Endothelial cell of umbilical vein (primary cell): ENCODE results near the gene JMJD7. TPM values are rescaled to one million over a fixed set of nuclear protein-coding genes. Genes with fewer than 3 reads are reported as not detected.

Experiments
- BruUV-seq: library from RNA; stranded (reverse); fragments of 400-500 nt; replicated peaks from 2 replicates; lab custom pipeline; 2021; lab: Mats Ljungman, UMichigan
- CTCF ChIA-PET: fragments of 300-600, 350-600 bp; sonication (Branson Sonifier 250); formaldehyde crosslinking; loops from one replicate; lab custom pipeline; 2021; ENCODE audit warnings: antibody characterized with exemption, inconsistent platforms; lab: Charles Lee
- POLR2A ChIA-PET: fragments of 300-600, 350-600 bp; sonication (Branson Sonifier 250); formaldehyde crosslinking; loops from one replicate; lab custom pipeline; 2021; ENCODE audit warnings: antibody characterized with exemption, inconsistent platforms; lab: Charles Lee
- DNase-seq: peaks from one replicate; pipeline ENCODE4 v3.0.0-alpha.2; 2011; ENCODE audit warnings: low read depth, low spot score
- FAIRE-seq: peaks from 2 replicates; lab custom pipeline; 2011; peaks lifted over from hg19 to GRCh38; lab: Jason Lieb, UNC
- H2AFZ ChIP-seq: 2 replicates; pipeline ENCODE4 v1.6.0; 2012; ENCODE audit warnings: low read depth, low read length, control low read depth, inconsistent platforms
- H3K27ac ChIP-seq: 2 replicates; pipeline ENCODE4 v1.5.1; 2011; ENCODE audit warnings: low read depth, mild to moderate bottlenecking, control low read depth, low read length, moderate library complexity; ENCODE audit not compliant: insufficient read depth
- H3K27me3 ChIP-seq, 2 experiments: 2 replicates each; pipeline versions ENCODE4 v1.6.0 to v1.6.1; 2011; ENCODE audit warnings: low read length in 2 of 2, mixed read lengths in 1 of 2; ENCODE audit not compliant: control insufficient read depth in 2 of 2, insufficient read depth in 2 of 2
- H3K36me3 ChIP-seq, 2 experiments: 2 replicates in 1 of 2; 3 replicates in 1 of 2; pipeline ENCODE4 v1.5.1; 2011; ENCODE audit warnings: low read length in 2 of 2, mild to moderate bottlenecking in 1 of 2, moderate library complexity in 1 of 2; ENCODE audit not compliant: control insufficient read depth in 2 of 2, insufficient read depth in 2 of 2; ENCODE audit errors: extremely low read depth in 1 of 2
- H3K4me1 ChIP-seq: 3 replicates; pipeline ENCODE4 v1.5.1; 2011; ENCODE audit warnings: mild to moderate bottlenecking, low read length; ENCODE audit not compliant: control insufficient read depth, insufficient read depth; ENCODE audit errors: extremely low read depth
- H3K4me2 ChIP-seq: 2 replicates; pipeline ENCODE4 v1.6.1; 2011; ENCODE audit warnings: low read length, control low read depth, mixed read lengths; ENCODE audit not compliant: insufficient read depth
- H3K4me3 ChIP-seq, 3 experiments: fragments of 200-600 bp in 1 of 3; sonication (generic), shearing (Covaris generic) in 1 of 3; replicated peaks in 1 of 3; 2 replicates each; pipeline ENCODE4 v1.5.1; 2011 to 2016; ENCODE audit warnings: control low read depth in 3 of 3, low read length in 3 of 3, mild to moderate bottlenecking in 2 of 3, inconsistent platforms in 1 of 3, low read depth in 1 of 3, moderate library complexity in 1 of 3; ENCODE audit not compliant: insufficient read depth in 1 of 3
- H3K79me2 ChIP-seq: 2 replicates; pipeline ENCODE4 v1.6.0; 2012; ENCODE audit warnings: low read length, inconsistent platforms; ENCODE audit not compliant: control insufficient read depth, insufficient read depth
- H3K9ac ChIP-seq: replicated peaks from 2 replicates; pipeline ENCODE3; 2011; ENCODE audit warnings: low read length, control low read depth; ENCODE audit not compliant: insufficient read depth; ENCODE audit errors: extremely low read depth
- H3K9me1 ChIP-seq: replicated peaks from 3 replicates; pipeline ENCODE4 v1.6.0; 2011; ENCODE audit warnings: mild to moderate bottlenecking, low read length; ENCODE audit not compliant: control insufficient read depth, insufficient read depth; ENCODE audit errors: extremely low read depth
- H3K9me3 ChIP-seq: replicated peaks from 2 replicates; pipeline ENCODE4 v1.5.1; 2012; ENCODE audit warnings: low read length, inconsistent platforms; ENCODE audit not compliant: control insufficient read depth, insufficient read depth
- H4K20me1 ChIP-seq: replicated peaks from 2 replicates; pipeline ENCODE3; 2011; ENCODE audit warnings: mild to moderate bottlenecking, low read length; ENCODE audit not compliant: control insufficient read depth, insufficient read depth; ENCODE audit errors: extremely low read depth
- EZH2 ChIP-seq: IDR thresholded peaks from 2 replicates; pipeline ENCODE4 v1.6.1; 2012; ENCODE audit warnings: borderline replicate concordance, low read depth, mild to moderate bottlenecking, moderate library complexity, low read length, inconsistent platforms; ENCODE audit not compliant: severe bottlenecking
- FOS ChIP-seq: IDR thresholded peaks from 2 replicates; pipeline ENCODE4 v1.6.1; 2011; ENCODE audit warnings: mild to moderate bottlenecking, low read length, moderate library complexity, borderline replicate concordance; ENCODE audit not compliant: insufficient read depth
- GATA2 ChIP-seq: IDR thresholded peaks from 2 replicates; pipeline ENCODE4 v1.7.0; 2011; ENCODE audit warnings: low read depth, mild to moderate bottlenecking, moderate library complexity, mixed read lengths, low read length; ENCODE audit not compliant: insufficient read length, insufficient read depth
- JUN ChIP-seq: IDR thresholded peaks from 2 replicates; pipeline ENCODE4 v1.6.1; 2011; ENCODE audit warnings: borderline replicate concordance, low read depth; ENCODE audit not compliant: insufficient read length, insufficient read depth
- MYC ChIP-seq: IDR thresholded peaks from one replicate; pipeline ENCODE4 v1.6.1; 2011; ENCODE audit warnings: mild to moderate bottlenecking, low read depth, low read length
- POLR2A ChIP-seq: IDR thresholded peaks from 2 replicates; pipeline ENCODE4 v1.6.1; 2012; ENCODE audit warnings: low read depth, mild to moderate bottlenecking, control low read depth, low read length
- POLR2AphosphoS5 ChIP-seq: IDR thresholded peaks from 2 replicates; pipeline ENCODE4 v1.6.1; 2012; ENCODE audit warnings: low read depth, mild to moderate bottlenecking, control low read depth, low read length, moderate library complexity; ENCODE audit not compliant: insufficient read depth
- dilution Hi-C: fragments of 300-500 bp; cut with MboI; formaldehyde crosslinking; loops from one replicate; pipeline ENCODE4 v1.15.0; 2019; ENCODE audit warnings: low sequenced_read_pairs; ENCODE audit not compliant: extremely low pct_ligation_motif_present
- intact Hi-C: fragments of 100-400 bp; cut with micrococcal nuclease; formaldehyde crosslinking; loops from one replicate; pipeline ENCODE4 v1.10.0; 2022
- polyA plus RNA-seq, 4 experiments: library from polyadenylated mRNA; depleted of rRNA in 3 of 4; stranded (reverse) in 3 of 4; unstranded in 1 of 4; fragments of >200 nt; gene quantifications; 2 replicates each; pipeline versions ENCODE4 v1.2.1 to v1.2.3, GENCODE V29; 2011 to 2012; ENCODE audit warnings: missing spikeins in 1 of 4
- total RNA-seq: library from RNA; stranded (reverse); gene quantifications from 2 replicates; pipeline ENCODE4 v1.2.3, GENCODE V29; 2021
- TF ChIP-seq, protein P1 (sequence below): IDR thresholded peaks from 2 replicates; pipeline ENCODE4 v1.6.1; 2011; ENCODE audit not compliant: insufficient read depth, insufficient read length
- TF ChIP-seq, protein P2 (sequence below), 2 donors: IDR thresholded peaks; 1 replicate in 1 of 2; 2 replicates in 1 of 2; pipeline ENCODE4 v1.5.1; 2011; ENCODE audit warnings: low read length in 2 of 2, mild to moderate bottlenecking in 2 of 2, moderate library complexity in 2 of 2, control low read depth in 1 of 2, inconsistent platforms in 1 of 2, low read depth in 1 of 2; ENCODE audit not compliant: insufficient read depth in 1 of 2; ENCODE audit errors: extremely low read depth in 1 of 2

The JMJD7 gene
- total and polyA plus RNA-seq, 2 donors (not counting 3 experiments of a cell fraction or from before 2014, with no cell fraction given) = 7.3 to 11.4 TPM

DNA sequence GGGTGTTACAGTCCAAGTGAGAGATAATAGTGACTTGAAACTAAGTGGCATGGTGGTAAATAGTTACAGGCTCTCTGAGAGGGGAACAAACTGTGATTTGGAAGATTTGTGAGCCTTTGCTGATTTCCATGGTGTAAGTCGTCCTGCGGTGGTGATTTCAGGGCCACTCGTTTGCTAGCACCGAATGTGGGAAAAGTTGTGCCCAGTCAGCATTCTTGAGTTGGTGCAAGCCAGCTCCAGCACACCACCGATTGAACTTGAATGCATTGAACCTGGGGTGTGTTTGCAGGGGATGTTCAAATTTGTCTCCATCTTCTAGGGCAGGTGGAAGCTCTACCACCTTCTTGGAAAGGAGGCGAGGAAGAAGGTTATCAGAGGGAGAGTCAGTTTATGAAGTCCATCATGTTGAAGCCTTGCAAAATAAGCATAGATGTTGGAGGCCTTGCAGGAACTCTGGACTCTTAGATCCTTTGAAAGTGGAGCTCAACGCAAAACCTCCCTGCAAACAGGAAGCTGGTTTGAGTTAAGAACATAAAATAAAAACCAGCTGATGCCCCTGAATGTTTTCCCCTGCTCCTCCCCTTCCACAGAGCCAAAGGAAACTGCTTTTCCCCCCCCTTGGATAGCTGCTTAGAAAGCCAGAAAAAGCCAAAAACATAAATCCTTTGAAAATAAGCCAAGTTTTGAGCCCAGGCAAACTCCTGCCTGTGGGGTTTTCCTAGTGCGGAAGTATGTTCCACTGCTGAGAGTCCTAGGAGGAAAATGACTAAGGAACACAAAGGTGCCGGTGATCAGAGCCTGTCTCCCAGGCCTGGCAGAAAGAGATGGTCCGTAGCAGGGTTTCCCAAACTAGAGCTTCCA lies 31.7 kb upstream of the JMJD7 start:
- intact Hi-C loops = loop anchor here (1.0 kb wide), 1 partner anchor 22 kb away; the partner anchor contains the start of gene MAPKBP1
- peak overlapping the region in 1 of 3 experiments; percentile 25 for H3K4me3 ChIP-seq
- H3K79me2 ChIP-seq = peaks cover 40% of the 10 kb centered on the region
- peaks cover 2 to 6% of the 10 kb centered on the region in 2 experiments for H3K36me3 ChIP-seq
- no peaks in the 10 kb centered on the region for H3K9me1 ChIP-seq
- DNase-seq (peak; percentile 86), FAIRE-seq (peak; percentile 93)
- peak overlapping the region; percentile 61 for H3K27ac ChIP-seq
- CTCF ChIA-PET = interaction anchor here (0.8 to 10.8 kb wide), 4 partner anchors 12 to 108 kb away, joined by 3 to 219 read pairs (median 13); partner anchors contain the start of gene MAPKBP1
- H3K9me3 ChIP-seq = no peaks in the 10 kb centered on the region
- no peaks in the 10 kb centered on the region for H4K20me1 ChIP-seq
- dilution Hi-C loops = no loop called here
- H3K4me1 ChIP-seq = peaks cover 41% of the 10 kb centered on the region
- peak overlapping the region; percentile 54 for H3K4me2 ChIP-seq
- peak overlapping the region; percentile 25 for H3K9ac ChIP-seq
- POLR2A ChIA-PET = interaction anchor here (0.7 to 1.8 kb wide), 2 partner anchors 14 to 22 kb away, joined by 3 to 7 read pairs; partner anchors contain the start of gene MAPKBP1
- no peak overlapping the region for H2AFZ ChIP-seq
- TF ChIP-seq FOS (peak; percentile 34), EZH2 (no peak)
- no TSS peak for BruUV-seq
- no peaks in the 10 kb centered on the region for H3K27me3 ChIP-seq

DNA sequence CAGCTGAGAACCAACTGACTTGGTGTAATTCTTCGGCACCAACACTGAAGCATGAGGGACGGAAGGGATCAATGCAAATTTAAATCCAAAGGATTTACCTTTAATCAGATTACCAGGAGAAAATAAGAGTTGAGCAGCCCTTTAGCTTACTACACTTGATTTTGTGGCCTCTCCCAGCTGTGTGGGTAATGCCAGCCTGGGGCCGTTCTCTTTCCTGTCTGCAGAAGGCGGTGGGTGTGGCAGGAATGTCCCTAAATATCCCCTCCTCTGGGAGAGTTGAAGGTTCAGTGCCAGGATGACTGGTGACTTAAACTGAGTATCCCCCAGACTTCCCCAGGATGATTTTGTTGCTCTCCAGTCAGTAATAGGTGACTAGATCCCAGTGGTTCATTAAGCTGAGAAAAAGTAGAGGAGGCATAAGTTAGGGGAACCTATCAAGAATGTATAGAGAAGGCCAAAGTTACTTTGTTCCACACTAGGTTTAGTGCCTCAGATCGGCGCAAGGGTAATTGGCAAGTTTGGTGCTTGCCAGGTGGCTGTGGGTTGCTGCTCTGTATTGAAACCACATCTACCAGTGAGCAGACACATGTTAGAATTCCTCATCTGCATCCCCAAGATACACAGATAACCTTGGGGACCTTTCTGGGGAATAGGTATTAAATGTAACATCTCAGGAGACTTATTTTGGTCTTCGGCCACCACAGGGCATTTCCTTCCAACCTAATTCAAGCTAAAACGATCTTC lies 30.5 kb upstream of the JMJD7 start:
- H3K27ac ChIP-seq = peak overlapping the region; percentile 61
- no peaks in the 10 kb centered on the region for H3K9me1 ChIP-seq
- peak overlapping the region; percentile 11 for H3K9ac ChIP-seq
- dilution Hi-C loops (no loop called here), intact Hi-C loops (no loop called here)
- H3K36me3 ChIP-seq = peaks cover 2 to 6% of the 10 kb centered on the region in 2 experiments
- no peak for TF ChIP-seq FOS
- TF ChIP-seq, protein P1, sequence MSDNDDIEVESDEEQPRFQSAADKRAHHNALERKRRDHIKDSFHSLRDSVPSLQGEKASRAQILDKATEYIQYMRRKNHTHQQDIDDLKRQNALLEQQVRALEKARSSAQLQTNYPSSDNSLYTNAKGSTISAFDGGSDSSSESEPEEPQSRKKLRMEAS = no peak
- TF ChIP-seq POLR2A = no peak
- no peak for TF ChIP-seq POLR2AphosphoS5
- TF ChIP-seq GATA2 = no peak
- TF ChIP-seq, protein P2, sequence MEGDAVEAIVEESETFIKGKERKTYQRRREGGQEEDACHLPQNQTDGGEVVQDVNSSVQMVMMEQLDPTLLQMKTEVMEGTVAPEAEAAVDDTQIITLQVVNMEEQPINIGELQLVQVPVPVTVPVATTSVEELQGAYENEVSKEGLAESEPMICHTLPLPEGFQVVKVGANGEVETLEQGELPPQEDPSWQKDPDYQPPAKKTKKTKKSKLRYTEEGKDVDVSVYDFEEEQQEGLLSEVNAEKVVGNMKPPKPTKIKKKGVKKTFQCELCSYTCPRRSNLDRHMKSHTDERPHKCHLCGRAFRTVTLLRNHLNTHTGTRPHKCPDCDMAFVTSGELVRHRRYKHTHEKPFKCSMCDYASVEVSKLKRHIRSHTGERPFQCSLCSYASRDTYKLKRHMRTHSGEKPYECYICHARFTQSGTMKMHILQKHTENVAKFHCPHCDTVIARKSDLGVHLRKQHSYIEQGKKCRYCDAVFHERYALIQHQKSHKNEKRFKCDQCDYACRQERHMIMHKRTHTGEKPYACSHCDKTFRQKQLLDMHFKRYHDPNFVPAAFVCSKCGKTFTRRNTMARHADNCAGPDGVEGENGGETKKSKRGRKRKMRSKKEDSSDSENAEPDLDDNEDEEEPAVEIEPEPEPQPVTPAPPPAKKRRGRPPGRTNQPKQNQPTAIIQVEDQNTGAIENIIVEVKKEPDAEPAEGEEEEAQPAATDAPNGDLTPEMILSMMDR (IDR thresholded peaks at IDR 0.05; ENCODE audit: extremely low read depth in 1 of 2, insufficient read depth in 1 of 2, low read depth in 1 of 2, low read length in 2 of 2) = no peak
- no peak for TF ChIP-seq MYC
- TF ChIP-seq JUN = no peak
- TF ChIP-seq EZH2 = no peak
- no peaks in the 10 kb centered on the region for H4K20me1 ChIP-seq
- H3K9me3 ChIP-seq = no peaks in the 10 kb centered on the region
- H2AFZ ChIP-seq = no peak overlapping the region
- ChIA-PET CTCF (interaction anchor here (1.0 to 10.8 kb wide), 3 partner anchors 9 to 21 kb away, joined by 3 to 219 read pairs (median 22); partner anchors contain the start of gene MAPKBP1), POLR2A (no interaction called here)
- H3K4me2 ChIP-seq = peak overlapping the region; percentile 54
- DNase-seq (no peak), FAIRE-seq (peak; percentile 67)
- H3K79me2 ChIP-seq = peaks cover 33% of the 10 kb centered on the region
- no TSS peak for BruUV-seq
- H3K4me3 ChIP-seq = no peak overlapping the region
- no peaks in the 10 kb centered on the region for H3K27me3 ChIP-seq
- peaks cover 35% of the 10 kb centered on the region for H3K4me1 ChIP-seq
